IMR-90 (cell line): Measurements from ENCODE around the gene TEDC1. TPM values are rescaled to one million over a fixed set of nuclear protein-coding genes. Genes with fewer than 3 reads are reported as not detected.
A peak's percentile ranks its signal among the peaks of the same experiment; 100 is the strongest.

Experiments
- CEBPB ChIP-seq: IDR thresholded peaks from 2 replicates; pipeline ENCODE4 v1.6.1; 2012; ENCODE audit warnings: low read depth, low read length, improper control_type of control experiment
- FOS ChIP-seq: fragments of 150-350 bp; IDR thresholded peaks from 2 replicates; pipeline ENCODE4 v1.6.1; 2016; ENCODE audit warnings: low read depth, low read length
- MAZ ChIP-seq: IDR thresholded peaks from 2 replicates; pipeline ENCODE4 v1.6.1; 2012; ENCODE audit warnings: low read depth, mild to moderate bottlenecking, low read length, improper control_type of control experiment, moderate library complexity, borderline replicate concordance
- RFX5 ChIP-seq: IDR thresholded peaks from 2 replicates; pipeline ENCODE4 v1.8.0; 2012; ENCODE audit warnings: low read depth, mild to moderate bottlenecking, low read length, moderate library complexity
- SMC3 ChIP-seq: fragments of 150-350 bp; IDR thresholded peaks from 2 replicates; pipeline ENCODE4 v1.6.1; 2016; ENCODE audit warnings: low read depth, mild to moderate bottlenecking, antibody characterized with exemption, low read length, moderate library complexity
- polyA plus RNA-seq, 3 experiments: library from polyadenylated mRNA; depleted of rRNA; stranded (reverse); fragments of >200 nt; gene quantifications; 2 replicates each; pipeline ENCODE4 v1.2.3, GENCODE V29; 2012; ENCODE audit warnings: low replicate concordance in 1 of 3
- total RNA-seq: library from RNA; depleted of rRNA; stranded (reverse); fragments of >200 nt; gene quantifications from 2 replicates; pipeline ENCODE4 v1.2.3, GENCODE V29; 2012
- TF ChIP-seq, protein P1 (sequence below): fragments of 150-350 bp; IDR thresholded peaks from 2 replicates; pipeline ENCODE4 v1.6.1; 2016; ENCODE audit warnings: low read depth, mild to moderate bottlenecking, low read length, moderate library complexity, borderline replicate concordance

Gene TEDC1
- total and polyA plus RNA-seq, 2 of the 4 experiments (the other 2 are of a cell fraction): 5.7 to 6.4 TPM

DNA sequence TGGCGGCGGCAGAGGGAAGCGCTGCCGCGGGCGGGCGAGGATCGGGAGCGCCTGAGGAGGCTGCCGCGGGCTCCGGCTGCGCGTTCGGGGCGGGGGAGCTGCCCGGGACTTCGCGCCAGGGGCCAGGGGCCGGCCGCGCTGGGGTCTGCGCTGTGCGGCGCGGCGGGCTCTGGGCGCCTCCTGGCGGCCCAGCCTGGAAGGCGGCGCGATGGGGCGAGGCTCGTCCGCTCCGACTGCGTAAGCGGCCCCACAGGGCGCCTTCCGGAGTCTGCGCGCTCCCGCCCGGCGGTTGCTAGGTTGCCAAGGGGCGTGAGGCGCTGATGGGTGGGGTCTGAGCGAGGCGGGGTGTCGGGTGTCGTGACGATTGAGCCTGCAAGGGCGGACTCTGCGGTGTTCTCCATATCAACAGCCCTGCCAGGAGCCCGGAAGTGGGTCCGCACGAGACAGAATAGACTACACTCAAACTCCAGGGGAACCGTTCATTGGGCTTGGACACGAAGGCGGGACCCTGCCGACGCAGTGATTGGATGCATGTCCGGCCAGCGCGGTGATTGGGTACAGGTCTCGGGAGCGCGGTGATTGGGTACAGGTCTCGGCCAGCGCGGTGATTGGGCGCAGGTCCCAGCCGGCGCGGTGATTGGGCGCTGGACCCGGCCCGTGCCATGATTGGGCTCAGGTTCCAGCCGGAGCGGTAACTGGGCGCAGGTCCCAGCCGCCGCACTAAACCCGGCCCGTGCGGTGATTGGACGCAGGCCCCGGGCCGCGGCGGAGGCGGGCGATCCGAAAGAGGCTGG, at the start of gene TEDC1 (continued):
- TF ChIP-seq MAZ (peak; percentile 97), FOS (peak; percentile 70; the same call in 1 of the 2 replicates), RFX5 (no peak), SMC3 (peak; percentile 82), CEBPB (peak; percentile 44; the same call in 1 of the 2 replicates)
- TF ChIP-seq, protein P1, sequence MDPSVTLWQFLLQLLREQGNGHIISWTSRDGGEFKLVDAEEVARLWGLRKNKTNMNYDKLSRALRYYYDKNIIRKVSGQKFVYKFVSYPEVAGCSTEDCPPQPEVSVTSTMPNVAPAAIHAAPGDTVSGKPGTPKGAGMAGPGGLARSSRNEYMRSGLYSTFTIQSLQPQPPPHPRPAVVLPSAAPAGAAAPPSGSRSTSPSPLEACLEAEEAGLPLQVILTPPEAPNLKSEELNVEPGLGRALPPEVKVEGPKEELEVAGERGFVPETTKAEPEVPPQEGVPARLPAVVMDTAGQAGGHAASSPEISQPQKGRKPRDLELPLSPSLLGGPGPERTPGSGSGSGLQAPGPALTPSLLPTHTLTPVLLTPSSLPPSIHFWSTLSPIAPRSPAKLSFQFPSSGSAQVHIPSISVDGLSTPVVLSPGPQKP: no peak
